Mesodermal cell (in vitro differentiated cells): Measurements from ENCODE around the gene RNF8.
A peak's percentile ranks its signal among the peaks of the same experiment; 100 is the strongest.

Experiments
- H3K27ac ChIP-seq: 2 replicates; pipeline ENCODE4 v1.7.0; 2013; ENCODE audit warnings: mild to moderate bottlenecking, low read depth, low read length, moderate library complexity; ENCODE audit not compliant: severe bottlenecking
- H3K36me3 ChIP-seq: 2 replicates; pipeline ENCODE4 v1.7.1; 2013; ENCODE audit warnings: mild to moderate bottlenecking, low read length, moderate library complexity; ENCODE audit not compliant: control insufficient read depth, insufficient read depth
- H3K4me1 ChIP-seq: one replicate; pipeline ENCODE4 v1.7.1; 2013; ENCODE audit warnings: mild to moderate bottlenecking, low read length; ENCODE audit not compliant: insufficient read depth, control insufficient read depth, poor library complexity, severe bottlenecking
- H3K4me3 ChIP-seq: 2 replicates; pipeline ENCODE4 v1.7.0; 2013; ENCODE audit warnings: low read length, control low read depth, mild to moderate bottlenecking; ENCODE audit not compliant: insufficient read depth, poor library complexity, severe bottlenecking; ENCODE audit errors: extremely low read depth
- H3K9me3 ChIP-seq: 2 replicates; pipeline ENCODE4 v1.7.1; 2013; ENCODE audit warnings: mild to moderate bottlenecking, low read length, moderate library complexity; ENCODE audit not compliant: control insufficient read depth
- WGBS, 2 experiments: methylation state at CpG; one replicate each; pipeline ENCODE4 v1.1.5; 2013; ENCODE audit warnings: missing lambda C conversion rate in 2 of 2; ENCODE audit not compliant: insufficient coverage in 2 of 2; 5-methylcytosine and 5-hydroxymethylcytosine counted together

RNF8 gene

GRCh38 chr6:37406726-37407341, 53.1 kb downstream of the RNF8 start:
- Histone ChIP-seq H3K9me3 (no peaks in the 10 kb centered on the region), H3K36me3 (no peaks in the 10 kb centered on the region), H3K27ac (no peak overlapping the region), H3K4me1 (no peaks in the 10 kb centered on the region), H3K4me3 (no peak overlapping the region)
- no CpG with 5 or more reads among the region's 3 CpGs for WGBS, 2 experiments

DNA sequence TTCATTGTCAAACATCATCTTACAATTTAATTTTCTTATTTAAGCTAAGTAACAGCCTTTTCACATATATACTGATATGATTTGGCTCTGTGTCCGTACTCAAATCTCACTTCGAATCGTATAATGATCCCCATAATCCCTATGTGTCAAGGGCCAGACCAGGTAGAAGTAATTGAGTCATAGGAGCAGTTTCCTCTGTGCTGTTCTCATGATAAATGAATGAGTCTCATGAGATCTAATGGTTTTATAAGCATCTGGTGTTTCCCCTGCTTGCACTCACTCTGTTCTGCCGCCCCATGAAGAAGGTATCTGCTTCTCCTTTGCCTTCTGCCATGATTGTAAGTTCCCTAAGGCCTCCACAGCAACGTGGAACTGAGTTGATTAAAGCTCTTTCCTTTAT, 54.2 kb downstream of the RNF8 start:
- Histone ChIP-seq H3K4me1 (no peaks in the 10 kb centered on the region), H3K27ac (no peak overlapping the region), H3K9me3 (no peaks in the 10 kb centered on the region), H3K36me3 (no peaks in the 10 kb centered on the region), H3K4me3 (no peak overlapping the region)
- 75 to 79% methylated on average over 1 to 2 of the region's 5 CpGs for WGBS, 2 experiments

GRCh38 chr6:37409501-37409900, 55.7 kb downstream of the RNF8 start:
- 100% methylated on average over 1 of the region's 1 CpG; no CpG with 5 or more reads in 1 of the 2 experiments for WGBS, 2 experiments
- Histone ChIP-seq H3K4me3 (no peak overlapping the region), H3K27ac (no peak overlapping the region), H3K36me3 (no peaks in the 10 kb centered on the region), H3K9me3 (no peaks in the 10 kb centered on the region), H3K4me1 (no peaks in the 10 kb centered on the region)

DNA sequence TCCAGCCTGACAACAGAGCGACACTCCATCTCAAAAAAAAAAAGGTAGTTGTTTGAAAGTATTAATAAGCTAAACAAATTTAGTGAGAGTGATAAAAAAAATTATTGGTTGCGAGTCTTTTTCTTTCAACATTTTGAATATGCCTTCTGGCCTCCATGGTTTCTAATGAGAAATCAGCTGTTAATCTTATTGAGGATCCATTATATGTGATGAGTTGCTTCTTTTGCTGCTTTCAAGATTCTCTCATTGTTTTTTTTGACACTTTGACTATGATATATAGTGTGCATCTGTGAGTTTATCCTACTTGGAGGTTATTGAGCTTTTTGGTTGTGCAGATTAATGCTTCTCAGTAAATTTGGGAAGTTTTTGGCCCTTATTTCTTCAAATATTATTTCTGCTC, 63.6 kb downstream of the RNF8 start:
- Histone ChIP-seq H3K27ac (no peak overlapping the region), H3K4me1 (no peaks in the 10 kb centered on the region), H3K9me3 (peaks cover 5% of the 10 kb centered on the region), H3K4me3 (no peak overlapping the region), H3K36me3 (no peaks in the 10 kb centered on the region)
- WGBS, 2 experiments, result 100% methylated on average over 1 of the region's 2 CpGs; no CpG with 5 or more reads in 1 of the 2 experiments

- Histone ChIP-seq H3K27ac (no peak overlapping the region), H3K4me1 (no peaks in the 10 kb centered on the region), H3K4me3 (no peak overlapping the region), H3K36me3 (no peaks in the 10 kb centered on the region), H3K9me3 (peaks cover 5% of the 10 kb centered on the region)
- 50 to 57% methylated on average over 2 to 3 of the region's 5 CpGs for WGBS, 2 experiments
Observed at GRCh38 chr6:37418722-37419121, 64.9 kb downstream of the RNF8 start.

GRCh38 chr6:37426058-37426944, 72.5 kb downstream of the RNF8 start:
- no peaks in the 10 kb centered on the region for H3K36me3 ChIP-seq
- no peak overlapping the region for H3K27ac ChIP-seq
- no peaks in the 10 kb centered on the region for H3K9me3 ChIP-seq
- no peaks in the 10 kb centered on the region for H3K4me1 ChIP-seq
- H3K4me3 ChIP-seq, result no peak overlapping the region
- 75 to 78% methylated on average over 2 to 3 of the region's 4 CpGs for WGBS, 2 experiments

- Histone ChIP-seq H3K36me3 (no peaks in the 10 kb centered on the region), H3K4me1 (no peaks in the 10 kb centered on the region)
- 97% methylated on average over 3 of the region's 6 CpGs; no CpG with 5 or more reads in 1 of the 2 experiments for WGBS, 2 experiments
Observed at GRCh38 chr6:37426945-37427510, 73.2 kb downstream of the RNF8 start.

DNA sequence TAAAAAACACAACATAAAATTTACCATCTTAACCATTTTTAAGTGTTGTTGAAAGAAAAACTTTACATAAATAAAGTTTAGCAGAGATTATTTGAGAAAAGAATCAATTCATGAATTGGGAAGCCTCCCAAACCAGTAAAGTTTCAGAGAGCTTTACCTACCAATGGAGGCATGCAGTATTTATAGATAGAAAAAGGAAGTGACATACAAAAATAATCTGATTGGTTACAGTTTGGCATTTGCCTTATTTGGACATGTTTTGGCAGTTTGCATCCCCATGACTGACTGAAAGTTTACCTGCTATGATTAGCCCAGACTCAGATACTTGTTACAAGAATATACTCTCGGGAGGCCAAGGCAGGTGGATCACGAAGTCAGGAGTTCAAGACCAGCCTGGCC, 75.6 kb downstream of the RNF8 start:
- WGBS, 2 experiments, result 95 to 100% methylated on average over 1 to 2 of the region's 2 CpGs
- no peaks in the 10 kb centered on the region for H3K36me3 ChIP-seq
- no peak overlapping the region for H3K27ac ChIP-seq
- no peaks in the 10 kb centered on the region for H3K9me3 ChIP-seq
- no peak overlapping the region for H3K4me3 ChIP-seq
- H3K4me1 ChIP-seq, result peaks cover 6% of the 10 kb centered on the region

More at GRCh38 chr6:37426945-37427510, 73.2 kb downstream of the RNF8 start:
- no peak overlapping the region for H3K4me3 ChIP-seq
- H3K9me3 ChIP-seq, result no peaks in the 10 kb centered on the region
- H3K27ac ChIP-seq, result no peak overlapping the region

DNA sequence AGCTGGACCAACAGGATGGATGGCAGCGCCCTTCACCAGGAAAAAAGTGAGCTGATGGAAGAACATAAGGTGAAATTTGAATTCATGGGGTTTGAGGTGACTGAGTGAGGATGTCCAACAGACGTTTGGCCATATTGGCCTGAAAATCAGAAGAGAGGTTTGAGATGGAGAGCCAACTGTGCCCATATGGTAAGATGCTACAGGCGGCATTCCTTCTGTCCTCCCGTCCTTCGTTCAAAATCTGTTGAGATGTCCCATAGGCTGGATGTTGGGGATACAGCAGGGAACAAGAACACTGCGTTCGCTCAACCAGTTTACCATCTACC, 78.8 kb downstream of the RNF8 start:
- no peaks in the 10 kb centered on the region for H3K9me3 ChIP-seq
- peaks cover 21% of the 10 kb centered on the region for H3K36me3 ChIP-seq
- peak overlapping the region; percentile 59 for H3K27ac ChIP-seq
- WGBS, 2 experiments, result 53 to 62% methylated on average over 3 of the region's 7 CpGs
- H3K4me3 ChIP-seq, result peak overlapping the region; percentile 99
- H3K4me1 ChIP-seq, result peaks cover 6% of the 10 kb centered on the region

- H3K36me3 ChIP-seq, result peaks cover 25% of the 10 kb centered on the region
- WGBS, 2 experiments, result 0% methylated on average over 29 to 34 of the region's 61 CpGs
- H3K9me3 ChIP-seq, result no peaks in the 10 kb centered on the region
- H3K4me1 ChIP-seq, result peaks cover 6% of the 10 kb centered on the region
- peak within 1 kb of the TSS; percentile 99 for H3K4me3 ChIP-seq
- peak within 1 kb of the TSS; percentile 59 for H3K27ac ChIP-seq
Observed at GRCh38 chr6:37432916-37433656, 79.3 kb downstream of the RNF8 start, which contains the start of gene CMTR1. TSS of gene CMTR1 (plus strand) at chr6:37433221. CDS start at chr6:37435630, 2,409 bp downstream.
